ENCODE data around the gene SLC2A2.

DNA sequence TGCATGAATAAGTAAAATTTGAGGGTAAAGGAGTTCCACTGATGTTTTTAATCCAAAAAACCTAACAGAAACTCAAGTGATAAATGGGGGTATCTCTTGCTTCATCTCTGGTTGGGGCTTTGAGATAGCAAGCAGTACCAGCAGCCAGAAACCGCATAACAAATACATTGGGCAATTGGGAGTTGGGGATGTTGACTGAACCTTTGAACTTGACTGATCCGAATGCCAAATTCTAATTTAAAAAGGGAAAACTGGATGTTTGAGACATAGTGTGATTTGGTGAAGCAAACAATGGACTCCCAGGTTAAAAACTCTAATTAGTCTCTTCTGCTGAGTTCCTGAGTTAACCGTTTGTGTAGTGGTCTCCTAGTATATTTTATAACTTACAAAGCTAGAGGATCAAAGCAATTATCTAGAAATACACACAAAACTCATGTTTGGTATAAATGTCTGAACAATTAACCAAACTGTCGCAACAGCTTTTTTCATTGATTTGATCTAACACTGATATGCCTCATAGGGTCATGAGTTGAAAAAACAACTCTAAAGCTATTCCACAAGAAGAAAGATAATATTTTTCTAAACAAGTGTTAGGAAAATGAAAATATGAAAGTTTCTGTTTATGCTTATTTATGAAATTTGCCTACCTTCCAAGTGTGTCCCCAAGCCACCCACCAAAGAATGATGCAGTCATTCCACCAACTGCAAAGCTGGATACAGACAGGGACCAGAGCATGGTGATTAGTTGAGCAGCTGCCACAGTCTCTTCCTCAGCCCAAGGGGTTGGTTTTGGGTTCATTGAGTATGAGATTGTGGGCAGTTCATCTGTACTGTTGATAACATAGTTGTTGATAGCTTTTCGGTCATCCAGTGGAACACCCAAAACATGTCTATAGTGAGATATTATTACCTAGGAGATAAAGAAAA, 12.4 kb downstream of the SLC2A2 start:
- TF ChIP-seq, protein P1, sequence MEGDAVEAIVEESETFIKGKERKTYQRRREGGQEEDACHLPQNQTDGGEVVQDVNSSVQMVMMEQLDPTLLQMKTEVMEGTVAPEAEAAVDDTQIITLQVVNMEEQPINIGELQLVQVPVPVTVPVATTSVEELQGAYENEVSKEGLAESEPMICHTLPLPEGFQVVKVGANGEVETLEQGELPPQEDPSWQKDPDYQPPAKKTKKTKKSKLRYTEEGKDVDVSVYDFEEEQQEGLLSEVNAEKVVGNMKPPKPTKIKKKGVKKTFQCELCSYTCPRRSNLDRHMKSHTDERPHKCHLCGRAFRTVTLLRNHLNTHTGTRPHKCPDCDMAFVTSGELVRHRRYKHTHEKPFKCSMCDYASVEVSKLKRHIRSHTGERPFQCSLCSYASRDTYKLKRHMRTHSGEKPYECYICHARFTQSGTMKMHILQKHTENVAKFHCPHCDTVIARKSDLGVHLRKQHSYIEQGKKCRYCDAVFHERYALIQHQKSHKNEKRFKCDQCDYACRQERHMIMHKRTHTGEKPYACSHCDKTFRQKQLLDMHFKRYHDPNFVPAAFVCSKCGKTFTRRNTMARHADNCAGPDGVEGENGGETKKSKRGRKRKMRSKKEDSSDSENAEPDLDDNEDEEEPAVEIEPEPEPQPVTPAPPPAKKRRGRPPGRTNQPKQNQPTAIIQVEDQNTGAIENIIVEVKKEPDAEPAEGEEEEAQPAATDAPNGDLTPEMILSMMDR (IDR thresholded peaks at IDR 0.05) = no peak
- TF ChIP-seq EP300 (IDR thresholded peaks at IDR 0.05) = no peak
- no peak for TF ChIP-seq POLR2A (IDR thresholded peaks at IDR 0.05)
- TF ChIP-seq POLR2AphosphoS5 (IDR thresholded peaks at IDR 0.05) = no peak
